SH-SY5Y (cell line): ENCODE measurements around the gene ARHGAP42.

Experiments used
- GATA2 ChIP-seq: IDR thresholded peaks from 2 replicates; pipeline ENCODE4 v1.6.1; 2011; ENCODE audit warnings: mild to moderate bottlenecking, low read depth, low read length
- GATA3 ChIP-seq: IDR thresholded peaks from 2 replicates; pipeline ENCODE4 v1.6.1; 2011; ENCODE audit warnings: low read depth, mild to moderate bottlenecking, low read length, moderate library complexity

- TF ChIP-seq GATA2, result no peak
- no peak for TF ChIP-seq GATA3
Measured at GRCh38 chr11:100766764-100767163, 79.7 kb downstream of the ARHGAP42 start.
